SU-DHL-6 (cell line): ENCODE measurements around the gene SLC43A3.
"Not testable (repeated sequence)": the region's sequence is repeated elsewhere in the genome, so short reads cannot be mapped to it uniquely, and the experiment has no call there.

ENCODE experiments used
- H2AFZ ChIP-seq: fragments of 200-600 bp; sonication (generic); 2 replicates; pipeline ENCODE4 v1.6.1; 2014; ENCODE audit warnings: low read depth, mild to moderate bottlenecking, moderate library complexity, mixed read lengths, antibody characterized with exemption, low read length; ENCODE audit not compliant: severe bottlenecking
- H3F3A ChIP-seq: fragments of 200-600 bp; shearing (Covaris generic); 2 replicates; pipeline ENCODE4 v1.6.0; 2016; ENCODE audit warnings: antibody characterized with exemption, mild to moderate bottlenecking; ENCODE audit not compliant: insufficient read depth
- H3K27ac ChIP-seq: fragments of 200-600 bp; sonication (generic); 2 replicates; pipeline ENCODE4 v1.5.1; 2016; ENCODE audit warnings: low read depth, mild to moderate bottlenecking, low read length, moderate library complexity, mixed read lengths
- H3K27me3 ChIP-seq: fragments of 200-600 bp; sonication (generic), shearing (Covaris generic); 2 replicates; pipeline ENCODE4 v1.6.0; 2014; ENCODE audit warnings: mild to moderate bottlenecking, low read length
- H3K36me3 ChIP-seq: fragments of 200-600 bp; sonication (generic); 2 replicates; pipeline ENCODE4 v1.6.1; 2014; ENCODE audit warnings: mild to moderate bottlenecking, low read length, mixed read lengths
- H3K4me2 ChIP-seq: fragments of 300-600, 200-600 bp; shearing (Covaris generic), sonication (generic); 2 replicates; pipeline ENCODE4 v1.6.0; 2014; ENCODE audit warnings: low read length, low read depth, mild to moderate bottlenecking; ENCODE audit not compliant: poor library complexity, severe bottlenecking
- H3K4me3 ChIP-seq: fragments of 200-600 bp; sonication (generic); 2 replicates; pipeline ENCODE4 v1.5.1; 2014; ENCODE audit warnings: antibody characterized with exemption, low read length, mild to moderate bottlenecking, mixed read lengths; ENCODE audit not compliant: insufficient read depth, poor library complexity, severe bottlenecking
- H3K79me2 ChIP-seq: fragments of 200-600 bp; sonication (generic); 2 replicates; pipeline ENCODE4 v1.6.1; 2014; ENCODE audit warnings: mild to moderate bottlenecking, low read length, moderate library complexity; ENCODE audit not compliant: insufficient read depth
- H3K9ac ChIP-seq: fragments of 200-600 bp; sonication (generic); 2 replicates; pipeline ENCODE4 v1.7.0; 2014; ENCODE audit warnings: mild to moderate bottlenecking, low read length
- H3K9me2 ChIP-seq: fragments of 200-600 bp; sonication (generic); replicated peaks from 2 replicates; pipeline ENCODE4 v1.6.1; 2014; ENCODE audit warnings: low read length; ENCODE audit not compliant: insufficient read depth
- H3K9me3 ChIP-seq: fragments of 200-600 bp; sonication (generic); 2 replicates; pipeline ENCODE4 v1.6.1; 2014; ENCODE audit warnings: low read length, mixed read lengths; ENCODE audit not compliant: insufficient read depth
- H4K20me1 ChIP-seq: fragments of 200-600 bp; sonication (generic); 2 replicates; pipeline ENCODE4 v1.6.1; 2014; ENCODE audit warnings: low read depth, mild to moderate bottlenecking, antibody characterized with exemption, low read length, moderate library complexity, mixed read lengths
- CTCF ChIP-seq: fragments of 200-600 bp; sonication (generic); IDR thresholded peaks from one replicate; pipeline ENCODE4 v1.5.1; 2017; ENCODE audit warnings: antibody characterized with exemption, mild to moderate bottlenecking, low read length, moderate library complexity; ENCODE audit not compliant: insufficient read depth, poor library complexity, severe bottlenecking
- EZH2phosphoT487 ChIP-seq: fragments of 200-600 bp; sonication (generic), shearing (Covaris generic); conservative IDR thresholded peaks from 2 replicates; pipeline ENCODE4 v1.6.1; 2018; ENCODE audit warnings: mild to moderate bottlenecking, antibody characterized with exemption, low read length, moderate library complexity, mixed read lengths

SLC43A3 gene

GRCh38 chr11:57446055-57446454, 19.1 kb upstream of the SLC43A3 start:
- H3K36me3 ChIP-seq: no peaks in the 10 kb centered on the region
- TF ChIP-seq CTCF (no peak), EZH2phosphoT487 (no peak)

GRCh38 chr11:57445122-57445394, 18.1 kb upstream of the SLC43A3 start:
- H3K27ac ChIP-seq, H2AFZ ChIP-seq, H3F3A ChIP-seq, H3K9me2 ChIP-seq, H3K9me3 ChIP-seq, H4K20me1 ChIP-seq, H3K79me2 ChIP-seq, H3K36me3 ChIP-seq, H3K9ac ChIP-seq, H3K4me2 ChIP-seq, H3K27me3 ChIP-seq, H3K4me3 ChIP-seq: not testable (repeated sequence)

More at GRCh38 chr11:57446055-57446454, 19.1 kb upstream of the SLC43A3 start:
- H3K27ac ChIP-seq: no peak overlapping the region
- H3K9me3 ChIP-seq: no peaks in the 10 kb centered on the region
- H3K4me2 ChIP-seq: no peak overlapping the region
- H2AFZ ChIP-seq: no peak overlapping the region
- no peak overlapping the region for H3K9ac ChIP-seq
- no peaks in the 10 kb centered on the region for H3F3A ChIP-seq
- no peaks in the 10 kb centered on the region for H3K9me2 ChIP-seq
- no peak overlapping the region for H3K4me3 ChIP-seq
- H4K20me1 ChIP-seq: no peaks in the 10 kb centered on the region
- no peaks in the 10 kb centered on the region for H3K27me3 ChIP-seq
- no peaks in the 10 kb centered on the region for H3K79me2 ChIP-seq

- H3K36me3 ChIP-seq: no peaks in the 10 kb centered on the region
- TF ChIP-seq EZH2phosphoT487 (no peak), CTCF (no peak)
- no peaks in the 10 kb centered on the region for H3F3A ChIP-seq
- H3K4me3 ChIP-seq: no peak overlapping the region
- no peak overlapping the region for H3K9ac ChIP-seq
- H3K27me3 ChIP-seq: no peaks in the 10 kb centered on the region
- H3K4me2 ChIP-seq: no peak overlapping the region
- no peak overlapping the region for H3K27ac ChIP-seq
- H4K20me1 ChIP-seq: no peaks in the 10 kb centered on the region
- no peaks in the 10 kb centered on the region for H3K79me2 ChIP-seq
- no peaks in the 10 kb centered on the region for H3K9me3 ChIP-seq
- no peak overlapping the region for H2AFZ ChIP-seq
- H3K9me2 ChIP-seq: no peaks in the 10 kb centered on the region
Measured at GRCh38 chr11:57444362-57445121, 17.6 kb upstream of the SLC43A3 start.

- Histone ChIP-seq H3F3A (no peaks in the 10 kb centered on the region), H3K27me3 (no peaks in the 10 kb centered on the region), H3K9me3 (no peaks in the 10 kb centered on the region), H3K79me2 (no peaks in the 10 kb centered on the region), H3K9ac (no peak overlapping the region), H3K4me3 (no peak overlapping the region), H3K4me2 (no peak overlapping the region), H4K20me1 (no peaks in the 10 kb centered on the region), H3K27ac (no peak overlapping the region), H2AFZ (no peak overlapping the region), H3K36me3 (no peaks in the 10 kb centered on the region), H3K9me2 (no peaks in the 10 kb centered on the region)
- TF ChIP-seq CTCF (no peak), EZH2phosphoT487 (no peak)
Measured at GRCh38 chr11:57440744-57441414, 14.0 kb upstream of the SLC43A3 start.
